A549 (cell line): ENCODE data around the gene CDH2.

Experiments used
- BHLHE40 ChIP-seq: IDR thresholded peaks from 2 replicates; pipeline ENCODE4 v1.6.1; 2012; ENCODE audit warnings: low read depth, low read length, inconsistent platforms
- CHD2 ChIP-seq: fragments of 150-350 bp; IDR thresholded peaks from 2 replicates; pipeline ENCODE4 v1.6.1; 2014; ENCODE audit warnings: low read length; ENCODE audit not compliant: partially characterized antibody
- KDM1A ChIP-seq: fragments of 200-600 bp; sonication (generic); IDR thresholded peaks from 2 replicates; pipeline ENCODE4 v1.6.1; 2016; ENCODE audit warnings: low read depth, mild to moderate bottlenecking
- MAX ChIP-seq: IDR thresholded peaks from 2 replicates; pipeline ENCODE4 v1.6.1; 2012
- MAZ ChIP-seq: fragments of 150-350 bp; IDR thresholded peaks from 2 replicates; pipeline ENCODE4 v1.6.1; 2014; ENCODE audit warnings: antibody characterized with exemption, low read depth, low read length, borderline replicate concordance
- RAD21 ChIP-seq, 2 experiments: fragments of >200 bp in 1 of 2; sonication (Bioruptor Twin) in 1 of 2; formaldehyde crosslinking in 1 of 2; IDR thresholded peaks in 1 of 2; conservative IDR thresholded peaks in 1 of 2; 2 replicates in 1 of 2; 3 replicates in 1 of 2; pipeline ENCODE4 v1.6.1; 2012 to 2018; ENCODE audit warnings: inconsistent platforms in 1 of 2
- RCOR1 ChIP-seq: fragments of 150-350 bp; IDR thresholded peaks from 2 replicates; pipeline ENCODE4 v1.6.1; 2014; ENCODE audit warnings: antibody characterized with exemption, low read length, low read depth
- SMC3 ChIP-seq: fragments of >200 bp; sonication (Bioruptor Twin); formaldehyde crosslinking; IDR thresholded peaks from 3 replicates; pipeline ENCODE4 v1.6.1; 2018; ENCODE audit warnings: inconsistent platforms
- TF ChIP-seq, protein P1 (sequence below): fragments of >200 bp; sonication (Bioruptor Twin); formaldehyde crosslinking; IDR thresholded peaks from 3 replicates; pipeline ENCODE4 v1.5.1; 2016
- TF ChIP-seq, protein P2 (sequence below): fragments of 200-600 bp; sonication (generic); IDR thresholded peaks from 2 replicates; pipeline ENCODE4 v1.6.1; 2016; ENCODE audit warnings: antibody characterized with exemption, mild to moderate bottlenecking, moderate library complexity

DNA sequence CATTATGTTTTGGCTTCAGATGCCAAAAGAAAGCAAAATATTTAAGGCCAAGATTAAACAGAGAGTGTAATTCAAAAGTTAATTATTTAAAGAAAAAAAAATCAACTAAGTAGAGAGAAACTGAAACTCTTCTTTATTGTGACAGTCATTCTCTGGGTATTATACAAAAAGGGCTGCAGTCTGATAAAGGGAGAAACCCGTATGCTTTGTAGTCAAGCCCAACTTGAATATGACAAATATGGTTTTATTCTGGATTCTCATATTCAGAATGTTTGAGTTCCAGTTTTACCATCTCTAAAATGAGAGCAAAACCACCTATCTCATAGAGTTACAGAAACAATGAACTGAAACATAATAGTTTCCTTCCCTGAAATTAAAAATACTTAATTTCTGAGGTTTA lies 8.2 kb downstream of the CDH2 start:
- no peak for TF ChIP-seq KDM1A
- TF ChIP-seq MAX, result no peak
- TF ChIP-seq, protein P1, sequence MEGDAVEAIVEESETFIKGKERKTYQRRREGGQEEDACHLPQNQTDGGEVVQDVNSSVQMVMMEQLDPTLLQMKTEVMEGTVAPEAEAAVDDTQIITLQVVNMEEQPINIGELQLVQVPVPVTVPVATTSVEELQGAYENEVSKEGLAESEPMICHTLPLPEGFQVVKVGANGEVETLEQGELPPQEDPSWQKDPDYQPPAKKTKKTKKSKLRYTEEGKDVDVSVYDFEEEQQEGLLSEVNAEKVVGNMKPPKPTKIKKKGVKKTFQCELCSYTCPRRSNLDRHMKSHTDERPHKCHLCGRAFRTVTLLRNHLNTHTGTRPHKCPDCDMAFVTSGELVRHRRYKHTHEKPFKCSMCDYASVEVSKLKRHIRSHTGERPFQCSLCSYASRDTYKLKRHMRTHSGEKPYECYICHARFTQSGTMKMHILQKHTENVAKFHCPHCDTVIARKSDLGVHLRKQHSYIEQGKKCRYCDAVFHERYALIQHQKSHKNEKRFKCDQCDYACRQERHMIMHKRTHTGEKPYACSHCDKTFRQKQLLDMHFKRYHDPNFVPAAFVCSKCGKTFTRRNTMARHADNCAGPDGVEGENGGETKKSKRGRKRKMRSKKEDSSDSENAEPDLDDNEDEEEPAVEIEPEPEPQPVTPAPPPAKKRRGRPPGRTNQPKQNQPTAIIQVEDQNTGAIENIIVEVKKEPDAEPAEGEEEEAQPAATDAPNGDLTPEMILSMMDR, result no peak
- TF ChIP-seq SMC3, result no peak
- no peak for TF ChIP-seq RAD21 (conservative IDR thresholded peaks at IDR 0.05 in 1 of 2, IDR thresholded peaks at IDR 0.05 in 1 of 2)
- TF ChIP-seq MAZ, result no peak
- no peak for TF ChIP-seq BHLHE40
- TF ChIP-seq, protein P2, sequence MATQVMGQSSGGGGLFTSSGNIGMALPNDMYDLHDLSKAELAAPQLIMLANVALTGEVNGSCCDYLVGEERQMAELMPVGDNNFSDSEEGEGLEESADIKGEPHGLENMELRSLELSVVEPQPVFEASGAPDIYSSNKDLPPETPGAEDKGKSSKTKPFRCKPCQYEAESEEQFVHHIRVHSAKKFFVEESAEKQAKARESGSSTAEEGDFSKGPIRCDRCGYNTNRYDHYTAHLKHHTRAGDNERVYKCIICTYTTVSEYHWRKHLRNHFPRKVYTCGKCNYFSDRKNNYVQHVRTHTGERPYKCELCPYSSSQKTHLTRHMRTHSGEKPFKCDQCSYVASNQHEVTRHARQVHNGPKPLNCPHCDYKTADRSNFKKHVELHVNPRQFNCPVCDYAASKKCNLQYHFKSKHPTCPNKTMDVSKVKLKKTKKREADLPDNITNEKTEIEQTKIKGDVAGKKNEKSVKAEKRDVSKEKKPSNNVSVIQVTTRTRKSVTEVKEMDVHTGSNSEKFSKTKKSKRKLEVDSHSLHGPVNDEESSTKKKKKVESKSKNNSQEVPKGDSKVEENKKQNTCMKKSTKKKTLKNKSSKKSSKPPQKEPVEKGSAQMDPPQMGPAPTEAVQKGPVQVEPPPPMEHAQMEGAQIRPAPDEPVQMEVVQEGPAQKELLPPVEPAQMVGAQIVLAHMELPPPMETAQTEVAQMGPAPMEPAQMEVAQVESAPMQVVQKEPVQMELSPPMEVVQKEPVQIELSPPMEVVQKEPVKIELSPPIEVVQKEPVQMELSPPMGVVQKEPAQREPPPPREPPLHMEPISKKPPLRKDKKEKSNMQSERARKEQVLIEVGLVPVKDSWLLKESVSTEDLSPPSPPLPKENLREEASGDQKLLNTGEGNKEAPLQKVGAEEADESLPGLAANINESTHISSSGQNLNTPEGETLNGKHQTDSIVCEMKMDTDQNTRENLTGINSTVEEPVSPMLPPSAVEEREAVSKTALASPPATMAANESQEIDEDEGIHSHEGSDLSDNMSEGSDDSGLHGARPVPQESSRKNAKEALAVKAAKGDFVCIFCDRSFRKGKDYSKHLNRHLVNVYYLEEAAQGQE, result no peak
- TF ChIP-seq RCOR1, result no peak
- no peak for TF ChIP-seq CHD2
